NCI-H82 treated with DMSO at 0.1 percent for 48 hours (cell line): ENCODE data around the gene ZNF423.

Experiments used
- DNase-seq: peaks from one replicate; lab custom pipeline; 2025; ENCODE audit not compliant: unreplicated experiment; lab: John Stamatoyannopoulos, UW

The ZNF423 gene

DNA sequence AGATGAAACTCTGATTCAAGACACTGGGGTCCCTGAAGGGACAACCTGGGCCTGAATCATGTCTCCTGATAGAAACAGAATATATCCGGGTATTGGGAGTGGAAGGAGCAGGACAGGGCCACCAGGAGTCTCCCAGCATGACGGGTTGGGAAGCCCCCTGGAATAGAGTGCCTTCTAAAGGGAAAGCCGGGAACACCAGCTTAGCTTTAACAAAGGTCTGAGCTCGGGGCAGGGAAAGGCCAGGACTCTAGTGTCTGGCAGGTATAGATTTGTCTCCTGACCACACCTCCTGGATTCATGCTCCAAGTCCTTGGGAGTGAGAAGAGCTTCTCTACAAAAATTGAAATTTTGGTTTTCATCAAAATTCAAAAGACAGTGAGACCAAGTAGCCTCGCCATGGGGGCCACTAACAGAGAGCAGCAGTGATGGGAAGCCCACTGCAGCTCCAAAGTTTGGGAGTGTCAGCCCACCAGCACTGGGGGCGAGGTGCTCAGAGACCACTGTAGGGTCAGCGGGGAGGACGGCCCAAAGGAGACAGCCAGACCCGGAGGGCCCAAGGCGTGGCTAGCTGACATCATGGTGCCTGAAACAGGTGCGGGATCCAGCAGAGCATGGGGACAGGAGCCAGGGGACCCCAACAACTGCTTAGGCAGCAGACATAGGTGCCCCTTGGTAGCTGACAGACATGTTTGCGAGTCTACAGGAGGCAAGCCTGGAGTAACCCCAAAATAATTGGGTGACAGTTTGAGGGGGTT is 401.3 kb downstream of the ZNF423 start:
- no peak for DNase-seq

DNA sequence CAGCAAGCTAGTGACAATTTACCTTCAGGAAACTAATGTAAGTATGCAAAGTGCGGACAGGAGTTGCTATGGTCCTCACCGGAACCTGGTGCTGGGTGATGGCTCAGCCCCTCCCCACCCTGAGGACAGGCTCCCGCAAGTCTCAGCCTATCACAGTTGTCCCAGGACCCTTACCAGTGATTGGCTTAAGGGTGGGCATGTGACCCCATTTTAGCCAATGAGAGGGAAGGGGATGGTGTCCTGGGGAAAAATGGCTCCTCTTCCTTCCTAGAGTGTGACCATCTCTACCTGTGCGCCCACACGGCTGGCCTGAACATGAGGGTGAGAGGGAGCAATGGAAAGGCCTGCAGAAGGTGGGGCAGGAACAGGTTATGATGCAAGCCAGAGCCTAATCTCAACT is 401.9 kb downstream of the ZNF423 start:
- DNase-seq: no peak

DNA sequence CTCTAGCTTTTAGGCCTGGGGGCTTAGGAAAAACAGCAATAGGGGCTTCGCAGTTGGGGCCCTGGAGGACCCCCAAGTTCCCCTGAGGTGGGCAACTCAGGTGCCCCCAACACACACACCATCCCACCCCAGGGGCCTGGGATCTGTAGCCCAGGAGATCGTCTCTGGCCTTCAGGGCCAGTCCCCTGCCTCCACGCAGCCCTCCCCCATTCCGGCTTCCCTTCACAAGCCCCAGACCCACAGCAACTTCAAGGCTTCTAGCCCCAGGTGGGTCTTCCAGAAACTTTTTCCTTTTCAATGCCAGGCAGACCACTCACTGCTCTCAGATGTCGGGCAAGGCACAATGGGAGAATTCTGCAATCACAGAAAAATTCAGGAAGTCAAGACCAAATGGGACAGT is 402.9 kb downstream of the ZNF423 start:
- no peak for DNase-seq

DNA sequence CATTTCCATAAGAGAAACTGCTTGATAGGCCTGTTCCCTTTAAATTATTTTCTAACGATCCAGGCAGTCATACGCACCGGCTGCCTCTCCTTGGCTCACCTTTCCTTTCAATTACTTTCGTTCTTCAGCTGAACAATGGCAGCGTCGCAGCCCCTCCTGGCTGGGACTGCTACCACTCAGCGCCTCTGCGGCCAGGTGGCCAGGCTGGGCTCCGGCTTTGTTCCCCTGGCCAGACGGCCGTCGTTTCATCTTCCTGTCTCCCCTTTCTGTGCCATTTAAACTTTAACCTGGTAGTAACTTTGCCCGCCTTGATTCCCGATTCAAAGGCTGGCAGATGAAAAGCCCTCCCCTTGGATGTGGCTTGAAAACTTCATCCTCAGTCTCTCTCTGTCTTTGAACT is 403.3 kb downstream of the ZNF423 start:
- no peak for DNase-seq

DNA sequence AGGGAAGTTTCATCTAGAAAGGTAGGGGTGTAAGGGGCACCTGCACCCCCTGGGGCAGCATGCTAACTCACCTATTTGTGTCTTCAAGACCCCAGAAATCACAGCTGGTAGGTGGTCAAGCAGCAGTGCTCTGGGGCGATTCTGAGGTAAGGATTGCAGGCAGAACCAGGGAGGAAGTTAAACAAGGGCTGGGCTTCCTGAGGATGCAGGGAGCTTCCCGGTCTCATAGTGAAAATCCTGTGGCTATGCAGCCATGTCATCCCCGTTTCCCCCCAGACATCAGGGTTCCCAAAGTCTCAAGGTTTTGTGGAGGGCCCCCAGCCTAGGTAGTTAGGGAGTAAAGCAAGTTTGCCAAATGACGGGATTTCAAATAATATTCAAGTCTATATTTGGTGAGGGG is 403.8 kb downstream of the ZNF423 start:
- no peak for DNase-seq

DNA sequence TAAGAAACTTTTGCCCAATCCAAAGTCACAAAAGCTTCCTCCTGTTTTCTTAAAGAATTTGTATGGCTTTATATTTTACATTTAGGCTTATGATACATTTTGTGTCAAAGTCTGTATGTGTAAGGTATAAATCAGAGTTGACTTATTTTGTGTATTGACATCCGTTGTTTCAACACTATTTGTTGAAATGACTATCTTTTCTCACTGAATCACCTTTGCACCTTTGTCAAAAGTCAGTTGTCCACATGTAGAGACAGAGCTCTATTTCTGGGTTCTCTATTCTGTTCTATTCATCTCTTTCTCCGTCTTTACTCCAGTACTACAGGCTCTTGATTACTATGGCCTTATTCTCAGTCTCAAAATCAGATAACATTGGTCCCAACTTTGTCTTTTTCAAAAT is 409.1 kb downstream of the ZNF423 start:
- no peak for DNase-seq

DNA sequence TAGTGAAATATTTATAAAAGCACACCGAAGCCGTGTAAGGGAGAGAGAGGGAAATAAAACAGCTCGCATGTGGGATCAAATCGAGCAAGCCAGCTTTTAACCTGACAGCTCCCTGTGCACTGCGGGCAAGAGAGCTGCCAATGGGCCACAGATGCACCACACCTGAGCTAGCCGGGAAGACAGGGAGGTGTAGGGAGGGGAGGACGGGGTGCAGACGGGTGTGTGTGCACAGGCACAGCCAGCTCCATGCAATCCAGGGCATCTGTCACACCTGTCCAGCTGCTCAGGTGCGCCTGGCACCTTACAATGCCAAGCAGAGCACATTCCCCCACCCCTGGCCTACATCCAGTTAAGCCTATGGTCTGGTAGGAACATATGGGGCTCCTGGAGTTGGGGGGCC is 412.3 kb downstream of the ZNF423 start:
- no peak for DNase-seq

DNA sequence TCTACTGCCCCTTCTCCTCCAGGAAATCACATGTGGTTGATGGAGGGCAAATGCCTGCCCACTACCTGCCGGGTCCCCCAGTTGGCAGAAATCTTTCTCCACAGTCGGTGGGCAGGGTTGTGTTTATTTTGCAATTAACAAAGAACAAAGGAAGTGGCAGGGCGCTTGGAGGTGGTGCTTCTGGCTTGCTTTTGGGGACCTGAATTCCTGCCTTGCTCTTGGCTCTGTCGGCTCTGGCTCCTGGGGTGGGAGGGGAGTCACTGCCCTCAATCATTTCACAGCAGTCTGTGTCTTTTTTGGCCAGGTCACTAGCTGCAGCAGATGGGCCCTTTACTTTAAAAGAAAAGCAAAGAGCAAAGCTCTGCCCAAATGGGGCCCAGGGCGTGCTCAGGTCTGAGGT is 413.1 kb downstream of the ZNF423 start:
- no peak for DNase-seq

DNA sequence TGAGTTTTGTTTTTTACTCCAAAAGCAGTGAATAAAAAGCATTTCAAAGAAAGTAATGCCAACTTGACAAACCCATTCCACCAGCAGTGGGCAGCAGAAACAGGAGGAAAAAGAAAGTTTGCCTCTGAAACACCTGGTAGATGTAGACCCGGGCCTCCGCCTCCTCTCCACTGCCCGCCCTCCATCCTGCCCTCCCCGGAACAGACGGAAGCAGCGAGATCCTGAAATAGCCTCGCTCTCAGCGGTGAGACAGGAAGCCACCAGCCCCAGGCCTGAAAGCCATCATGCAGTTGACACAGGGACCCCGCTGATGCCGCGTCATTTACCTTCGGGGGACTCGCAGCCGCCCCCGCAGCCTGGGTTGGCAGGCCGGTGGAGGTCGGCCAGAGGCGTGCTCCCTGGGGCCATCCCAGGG is 414.5 kb downstream of the ZNF423 start:
- no peak for DNase-seq

DNA sequence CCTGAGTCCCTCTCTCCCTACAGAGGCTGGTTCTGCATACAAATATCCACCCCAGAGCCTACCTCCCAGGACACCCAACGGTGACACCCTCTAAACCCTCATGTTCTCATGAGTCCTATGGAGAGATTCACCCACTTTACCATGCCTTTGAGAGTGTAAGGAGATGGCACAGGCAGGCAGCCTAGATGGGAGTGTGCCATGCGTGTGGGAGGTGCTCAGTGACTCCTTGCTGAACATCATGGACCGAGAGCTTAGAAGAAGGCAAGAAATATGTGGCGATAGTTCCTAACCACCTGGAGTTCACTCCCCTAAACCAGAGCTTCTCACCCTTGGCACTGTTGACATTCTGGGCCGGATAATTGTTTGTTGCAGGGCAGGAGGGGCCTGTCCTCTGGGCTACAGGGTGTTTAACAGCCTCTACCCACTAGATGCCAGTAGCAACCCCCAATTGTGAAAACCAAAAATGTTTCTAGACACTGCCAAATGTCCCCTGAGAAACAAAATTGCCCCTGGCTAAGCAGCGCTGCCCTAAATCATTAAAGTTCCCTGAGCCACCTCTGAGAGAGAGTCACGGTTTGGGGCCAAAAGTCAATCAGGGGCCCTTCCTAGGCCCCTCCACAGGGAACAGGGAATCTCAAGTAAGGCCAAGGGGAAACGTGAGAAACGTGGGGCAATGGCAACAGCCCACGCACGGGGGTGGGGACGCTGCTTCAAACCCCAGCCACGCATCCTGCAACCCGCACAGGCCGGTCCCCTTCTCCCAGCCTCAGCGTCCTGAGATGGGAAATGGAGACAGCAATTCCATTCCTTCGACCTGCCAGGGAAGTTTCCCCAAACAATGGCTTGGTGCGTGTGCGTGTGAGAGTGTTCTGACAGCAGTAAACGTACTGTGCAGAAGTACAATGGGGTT is 415.5 kb downstream of the ZNF423 start:
- no peak for DNase-seq

DNA sequence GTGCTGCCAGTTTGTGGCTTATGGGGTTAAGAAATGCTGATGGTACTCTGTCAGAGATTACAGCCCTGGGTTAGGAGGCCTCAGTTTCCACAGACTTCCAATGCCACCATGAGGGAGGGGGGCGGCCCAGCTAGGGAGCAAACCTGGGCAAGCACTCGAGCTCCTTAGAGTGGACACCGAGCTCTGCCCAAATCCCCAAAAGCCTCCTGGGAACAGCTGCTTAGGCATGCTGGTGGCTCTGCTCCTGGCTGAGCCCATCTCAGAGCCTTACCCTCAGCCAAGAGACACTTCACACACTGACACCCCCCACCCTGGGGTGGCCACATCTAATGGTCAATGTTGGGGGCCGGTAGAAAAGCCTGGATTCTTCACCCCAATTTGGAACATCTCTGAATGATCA is 416.2 kb downstream of the ZNF423 start:
- DNase-seq: no peak

DNA sequence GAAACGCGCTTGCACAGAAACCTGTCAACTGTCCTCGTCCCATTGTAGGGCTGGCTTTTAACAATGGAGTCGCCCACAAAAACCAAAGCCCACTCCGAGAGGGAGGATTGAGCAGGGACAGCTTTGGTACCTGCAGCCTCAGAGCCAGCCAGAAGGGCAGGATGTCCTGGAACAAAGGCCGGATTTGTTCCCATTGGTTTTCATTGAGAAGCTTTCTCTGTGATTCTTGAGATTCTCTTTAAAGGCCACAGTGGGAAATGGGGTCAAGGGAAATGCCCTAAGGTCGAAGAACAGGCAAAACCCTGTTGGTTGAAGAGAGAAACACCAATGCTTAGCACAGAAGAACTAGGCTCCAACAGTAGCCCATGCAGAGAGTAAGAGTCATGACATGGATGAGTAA is 416.9 kb downstream of the ZNF423 start:
- DNase-seq: no peak
